ENCODE data around the gene SHANK1. TPM values are rescaled to one million over a fixed set of nuclear protein-coding genes. Genes with fewer than 3 reads are reported as not detected.

The SHANK1 gene
- total RNA-seq, 2 donors from 2014 or later, result 0.28 to 1.6 TPM

DNA sequence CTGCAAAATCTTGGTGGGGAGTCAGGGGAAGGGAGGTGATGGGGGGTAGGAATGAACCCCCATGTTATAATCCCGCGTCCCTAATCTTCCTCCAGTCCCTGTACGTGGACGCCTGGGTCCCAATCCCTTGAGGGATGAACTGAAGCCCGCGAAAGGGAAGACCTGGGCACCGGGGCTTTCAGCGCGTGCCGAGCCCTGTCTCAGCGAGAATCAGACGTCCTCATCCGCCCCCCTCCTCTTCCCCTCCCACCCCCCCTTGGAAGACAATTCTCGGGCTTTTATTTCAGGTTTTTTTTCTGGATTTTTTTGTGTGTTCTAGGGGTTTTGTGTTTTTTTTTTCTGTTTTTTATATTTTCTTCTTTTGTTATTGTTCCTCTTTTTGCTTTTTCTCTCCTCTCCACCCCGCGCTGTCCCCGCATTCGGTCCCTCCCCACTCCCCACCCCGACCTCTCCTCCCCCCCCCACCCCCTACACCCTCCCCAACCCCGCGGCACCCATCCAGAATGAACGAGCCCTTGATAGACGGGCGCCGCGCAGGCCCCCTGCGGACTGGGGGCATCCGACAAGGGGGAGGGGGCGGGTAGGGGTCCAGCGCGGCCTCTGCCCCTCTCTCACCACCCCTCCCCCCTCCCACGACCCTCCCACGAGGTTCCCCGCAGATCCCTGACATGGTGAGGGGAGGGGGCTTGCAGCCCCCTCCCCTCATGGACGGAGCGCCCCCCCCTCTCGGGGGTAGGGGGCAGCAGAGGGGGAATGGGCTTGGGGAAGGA is 60.1 kb downstream of the SHANK1 start:
- no peaks in the 10 kb centered on the region for H3K27me3 ChIP-seq (replicated peaks; ENCODE audit: insufficient read depth)
- no peak for ATAC-seq (ENCODE audit: insufficient number of reproducible peaks, low FRiP score, low read depth)
- TF ChIP-seq, protein P1, sequence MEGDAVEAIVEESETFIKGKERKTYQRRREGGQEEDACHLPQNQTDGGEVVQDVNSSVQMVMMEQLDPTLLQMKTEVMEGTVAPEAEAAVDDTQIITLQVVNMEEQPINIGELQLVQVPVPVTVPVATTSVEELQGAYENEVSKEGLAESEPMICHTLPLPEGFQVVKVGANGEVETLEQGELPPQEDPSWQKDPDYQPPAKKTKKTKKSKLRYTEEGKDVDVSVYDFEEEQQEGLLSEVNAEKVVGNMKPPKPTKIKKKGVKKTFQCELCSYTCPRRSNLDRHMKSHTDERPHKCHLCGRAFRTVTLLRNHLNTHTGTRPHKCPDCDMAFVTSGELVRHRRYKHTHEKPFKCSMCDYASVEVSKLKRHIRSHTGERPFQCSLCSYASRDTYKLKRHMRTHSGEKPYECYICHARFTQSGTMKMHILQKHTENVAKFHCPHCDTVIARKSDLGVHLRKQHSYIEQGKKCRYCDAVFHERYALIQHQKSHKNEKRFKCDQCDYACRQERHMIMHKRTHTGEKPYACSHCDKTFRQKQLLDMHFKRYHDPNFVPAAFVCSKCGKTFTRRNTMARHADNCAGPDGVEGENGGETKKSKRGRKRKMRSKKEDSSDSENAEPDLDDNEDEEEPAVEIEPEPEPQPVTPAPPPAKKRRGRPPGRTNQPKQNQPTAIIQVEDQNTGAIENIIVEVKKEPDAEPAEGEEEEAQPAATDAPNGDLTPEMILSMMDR (IDR thresholded peaks at IDR 0.05), result no peak
- H3K4me1 ChIP-seq (ENCODE audit: control insufficient read depth in 1 of 2, low read depth in 2 of 2), result peaks cover 0 to 5% of the 10 kb centered on the region in 2 donors
- no peak overlapping the region for H3K27ac ChIP-seq
- peak overlapping the region; percentile 45 for H3K4me3 ChIP-seq
- no peaks in the 10 kb centered on the region for H3K36me3 ChIP-seq
- no peak for DNase-seq (ENCODE audit: low spot score)
- peaks cover 10% of the 10 kb centered on the region for H3K9me3 ChIP-seq

- Histone ChIP-seq H3K4me1 (ENCODE audit: control insufficient read depth in 1 of 2, low read depth in 2 of 2) (peaks cover 0 to 5% of the 10 kb centered on the region in 2 donors), H3K27me3 (replicated peaks; ENCODE audit: insufficient read depth) (no peaks in the 10 kb centered on the region), H3K4me3 (peak overlapping the region; percentile 45), H3K36me3 (no peaks in the 10 kb centered on the region), H3K9me3 (peaks cover 10% of the 10 kb centered on the region), H3K27ac (no peak overlapping the region)
- DNase-seq (ENCODE audit: low spot score) (no peak), ATAC-seq (ENCODE audit: insufficient number of reproducible peaks, low FRiP score, low read depth) (no peak)
- TF ChIP-seq, protein P1 (IDR thresholded peaks at IDR 0.05), result no peak
Measured at GRCh38 chr19:50658441-50659317, 60.9 kb downstream of the SHANK1 start.

DNA sequence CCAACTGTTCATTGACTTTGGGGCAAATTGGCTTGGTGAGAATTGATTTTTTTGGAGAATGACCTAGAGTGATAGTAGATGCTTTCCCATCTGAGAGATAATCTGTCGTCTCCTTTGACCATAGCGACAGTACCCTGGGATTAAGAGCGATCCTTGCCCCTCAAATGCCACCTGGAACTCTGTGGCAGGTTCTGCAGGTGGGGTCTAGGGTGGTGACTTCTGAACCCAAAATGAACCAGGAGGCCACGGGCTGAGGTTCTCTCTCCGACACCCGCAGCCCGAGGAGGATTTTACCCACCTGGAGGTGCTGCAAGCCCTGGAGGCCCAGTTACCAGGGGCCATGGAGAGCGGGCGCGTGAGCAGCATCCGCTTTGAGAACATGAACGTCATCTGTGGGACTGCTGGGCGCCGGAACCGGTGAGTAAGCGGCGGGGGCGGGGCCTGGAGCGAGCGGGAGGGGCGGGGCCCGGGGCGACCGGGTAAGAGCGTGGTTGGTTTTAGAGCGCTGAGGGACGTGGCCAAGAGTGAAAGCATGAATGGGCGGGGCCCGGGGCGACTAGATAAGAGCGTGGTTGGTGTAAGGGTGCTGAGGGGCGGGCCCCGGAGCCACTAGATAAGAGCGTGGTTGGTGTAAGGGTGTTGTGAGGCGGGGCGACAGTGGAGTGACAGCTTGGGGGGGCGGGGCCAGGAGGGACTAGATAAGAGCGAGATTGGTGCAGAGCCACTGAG is 61.7 kb downstream of the SHANK1 start:
- ATAC-seq (ENCODE audit: insufficient number of reproducible peaks, low FRiP score, low read depth), result no peak
- no peaks in the 10 kb centered on the region for H3K36me3 ChIP-seq
- H3K4me1 ChIP-seq (ENCODE audit: control insufficient read depth in 1 of 2, low read depth in 2 of 2), result peaks cover 0 to 5% of the 10 kb centered on the region in 2 donors
- TF ChIP-seq, protein P1 (IDR thresholded peaks at IDR 0.05), result no peak
- H3K27ac ChIP-seq, result no peak overlapping the region
- peak; percentile 54 for DNase-seq (ENCODE audit: low spot score)
- H3K9me3 ChIP-seq, result peaks cover 10% of the 10 kb centered on the region
- peak overlapping the region; percentile 45 for H3K4me3 ChIP-seq
- no peaks in the 10 kb centered on the region for H3K27me3 ChIP-seq (replicated peaks; ENCODE audit: insufficient read depth)

- H3K4me3 ChIP-seq, result no peak overlapping the region
- no peaks in the 10 kb centered on the region for H3K36me3 ChIP-seq
- TF ChIP-seq, protein P1 (IDR thresholded peaks at IDR 0.05), result no peak
- no peak overlapping the region for H3K27ac ChIP-seq
- H3K4me1 ChIP-seq (ENCODE audit: control insufficient read depth in 1 of 2, low read depth in 2 of 2), result peaks cover 0 to 5% of the 10 kb centered on the region in 2 donors
- H3K27me3 ChIP-seq (replicated peaks; ENCODE audit: insufficient read depth), result no peaks in the 10 kb centered on the region
- H3K9me3 ChIP-seq, result peaks cover 10% of the 10 kb centered on the region
- no peak for ATAC-seq (ENCODE audit: insufficient number of reproducible peaks, low FRiP score, low read depth)
- no peak for DNase-seq (ENCODE audit: low spot score)
Measured at GRCh38 chr19:50657222-50657669, 62.4 kb downstream of the SHANK1 start.
